Brain microvascular endothelial cell (primary cell): ENCODE measurements around the gene FGFR1OP2.

Experiments
- DNase-seq: peaks from one replicate; pipeline ENCODE4 v3.0.0-alpha.2; 2020
- H3K27ac ChIP-seq: fragments of 250-450 bp; sonication (Bioruptor Pico); 2 replicates; pipeline ENCODE4 v1.5.1; 2020; ENCODE audit warnings: mild to moderate bottlenecking, moderate library complexity
- H3K27me3 ChIP-seq: fragments of 250-450 bp; sonication (Bioruptor Pico); replicated peaks from 2 replicates; pipeline ENCODE4 v1.5.1; 2020; ENCODE audit warnings: mild to moderate bottlenecking
- H3K36me3 ChIP-seq: fragments of 250-450 bp; sonication (Bioruptor Pico); replicated peaks from 2 replicates; pipeline ENCODE4 v1.5.1; 2020; ENCODE audit warnings: mild to moderate bottlenecking
- H3K4me3 ChIP-seq: 2 replicates; pipeline ENCODE4 v1.5.1; 2011; ENCODE audit warnings: low read depth, mild to moderate bottlenecking, control low read depth, low read length, moderate library complexity
- CTCF ChIP-seq: IDR thresholded peaks from 2 replicates; pipeline ENCODE4 v1.5.1; 2011; ENCODE audit warnings: low read depth, mild to moderate bottlenecking, moderate library complexity, low read length, control low read depth, inconsistent platforms; ENCODE audit errors: missing control alignments
- in situ Hi-C: cut with HindIII; loops from 2 replicates; pipeline ENCODE4 v1.10.0; 2017; ENCODE audit warnings: low sequenced_read_pairs, low pct_ligation_motif_present

Gene FGFR1OP2

GRCh38 chr12:27005495-27005894 is 67.2 kb downstream of the FGFR1OP2 start:
- in situ Hi-C loops = no loop called here
- no peak overlapping the region for H3K27ac ChIP-seq
- DNase-seq = no peak
- no peaks in the 10 kb centered on the region for H3K36me3 ChIP-seq
- no peak for TF ChIP-seq CTCF
- H3K27me3 ChIP-seq = no peaks in the 10 kb centered on the region
- no peak overlapping the region for H3K4me3 ChIP-seq

DNA sequence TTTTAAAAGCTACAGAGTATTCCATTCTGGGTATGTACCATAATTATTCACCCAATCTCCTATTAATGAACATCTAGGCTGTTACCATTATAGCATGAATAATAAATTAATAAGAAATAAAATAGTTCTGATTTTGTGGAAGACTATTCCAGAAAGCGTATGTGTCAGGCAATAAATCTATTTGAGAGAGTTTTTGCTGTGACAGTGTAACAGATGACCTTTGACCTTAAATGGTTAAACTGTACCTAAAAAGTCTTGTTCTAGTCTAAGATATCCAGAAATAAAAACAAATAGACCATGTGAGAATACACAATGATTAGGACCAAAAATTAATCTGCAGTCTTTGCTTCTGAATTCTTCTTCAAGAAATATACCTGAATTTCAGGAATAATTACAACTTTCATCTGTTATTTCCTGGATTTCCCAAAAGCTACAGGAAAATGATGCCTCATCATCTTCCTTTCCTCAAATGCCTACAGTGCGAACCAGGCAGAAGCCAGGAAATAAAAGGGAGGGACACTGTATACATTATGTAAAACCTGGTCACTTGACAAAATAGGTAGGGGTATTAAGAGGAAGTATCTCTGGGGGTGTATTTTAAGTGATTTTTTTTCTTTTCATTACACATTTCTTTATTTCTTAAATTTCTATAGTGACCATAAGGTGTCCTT is 68.7 kb downstream of the FGFR1OP2 start:
- no peak overlapping the region for H3K4me3 ChIP-seq
- no peak overlapping the region for H3K27ac ChIP-seq
- no peak for TF ChIP-seq CTCF
- in situ Hi-C loops = no loop called here
- H3K27me3 ChIP-seq = no peaks in the 10 kb centered on the region
- DNase-seq = no peak
- H3K36me3 ChIP-seq = no peaks in the 10 kb centered on the region

GRCh38 chr12:27008081-27008480 is 69.8 kb downstream of the FGFR1OP2 start:
- Histone ChIP-seq H3K4me3 (no peak overlapping the region), H3K27ac (no peak overlapping the region), H3K27me3 (no peaks in the 10 kb centered on the region), H3K36me3 (no peaks in the 10 kb centered on the region)
- no peak for DNase-seq
- TF ChIP-seq CTCF = no peak
- in situ Hi-C loops = no loop called here

DNA sequence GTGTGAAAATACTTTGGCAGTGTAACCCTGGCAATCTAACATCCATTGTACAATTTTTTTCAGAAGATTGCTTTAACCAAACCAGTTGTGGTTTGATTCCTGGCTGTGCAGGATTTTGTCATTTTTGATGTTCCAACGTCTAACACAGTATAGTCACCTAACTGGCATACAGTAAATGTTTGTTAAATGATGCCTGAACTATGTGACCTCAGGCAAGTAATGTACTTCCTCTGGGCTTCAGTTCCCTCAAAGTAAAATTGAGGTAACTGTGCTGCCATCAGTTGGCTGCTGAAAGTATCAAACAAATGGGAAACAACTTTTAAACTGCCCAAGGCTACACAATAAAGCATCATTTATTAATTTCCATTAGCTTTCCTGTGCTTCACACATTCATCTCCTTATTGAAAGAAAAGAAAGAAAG is 71.6 kb downstream of the FGFR1OP2 start:
- no peaks in the 10 kb centered on the region for H3K36me3 ChIP-seq
- no peak for DNase-seq
- H3K27me3 ChIP-seq = no peaks in the 10 kb centered on the region
- no peak overlapping the region for H3K4me3 ChIP-seq
- TF ChIP-seq CTCF = no peak
- no peak overlapping the region for H3K27ac ChIP-seq
- in situ Hi-C loops = no loop called here

DNA sequence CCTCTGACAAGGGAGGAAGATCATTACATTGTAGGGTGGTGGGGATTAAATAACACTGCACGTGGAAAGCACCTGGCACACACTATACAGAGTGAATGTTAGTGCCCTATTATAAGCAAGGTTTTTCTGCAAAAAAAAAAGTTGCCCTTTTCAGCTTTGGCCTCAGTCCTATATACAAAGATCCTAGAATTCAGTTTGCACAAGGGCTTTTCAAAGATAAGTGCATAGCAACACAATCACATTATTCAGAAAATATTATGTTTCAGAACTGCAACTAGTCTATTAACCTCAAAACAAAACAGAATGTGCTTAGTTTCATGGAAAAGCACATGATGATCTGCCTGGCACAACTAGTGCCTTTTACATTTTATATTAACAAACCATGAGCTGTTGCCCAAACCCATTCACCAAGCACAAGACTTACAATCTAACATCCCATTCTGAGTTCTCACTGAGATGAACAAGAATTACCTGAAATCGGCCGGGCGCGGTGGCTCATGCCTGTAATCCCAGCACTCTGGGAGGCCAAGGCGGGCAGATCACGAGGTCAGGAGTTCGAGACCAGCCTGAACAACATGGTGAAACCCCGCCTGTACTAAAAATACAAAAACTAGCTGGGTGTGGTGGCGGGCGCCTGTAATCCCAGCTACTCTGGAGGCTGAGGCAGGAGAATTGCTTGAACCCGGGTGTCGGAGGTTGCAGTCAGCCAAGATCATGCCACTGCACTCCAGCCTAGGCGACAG is 74.1 kb downstream of the FGFR1OP2 start:
- no peak for DNase-seq
- Histone ChIP-seq H3K4me3 (no peak overlapping the region), H3K27ac (no peak overlapping the region), H3K27me3 (no peaks in the 10 kb centered on the region), H3K36me3 (no peaks in the 10 kb centered on the region)
- in situ Hi-C loops = no loop called here
- no peak for TF ChIP-seq CTCF

GRCh38 chr12:27012982-27013255 is 74.6 kb downstream of the FGFR1OP2 start:
- no peaks in the 10 kb centered on the region for H3K36me3 ChIP-seq
- TF ChIP-seq CTCF = no peak
- no peaks in the 10 kb centered on the region for H3K27me3 ChIP-seq
- no peak overlapping the region for H3K27ac ChIP-seq
- no peak for DNase-seq
- H3K4me3 ChIP-seq = no peak overlapping the region
- in situ Hi-C loops = no loop called here
